ENCODE data around the gene RPL36.
A peak's percentile ranks its signal among the peaks of the same experiment; 100 is the strongest.
"Not testable (repeated sequence)": the region's sequence is repeated elsewhere in the genome, so short reads cannot be mapped to it uniquely, and the experiment has no call there.

RPL36 gene

DNA sequence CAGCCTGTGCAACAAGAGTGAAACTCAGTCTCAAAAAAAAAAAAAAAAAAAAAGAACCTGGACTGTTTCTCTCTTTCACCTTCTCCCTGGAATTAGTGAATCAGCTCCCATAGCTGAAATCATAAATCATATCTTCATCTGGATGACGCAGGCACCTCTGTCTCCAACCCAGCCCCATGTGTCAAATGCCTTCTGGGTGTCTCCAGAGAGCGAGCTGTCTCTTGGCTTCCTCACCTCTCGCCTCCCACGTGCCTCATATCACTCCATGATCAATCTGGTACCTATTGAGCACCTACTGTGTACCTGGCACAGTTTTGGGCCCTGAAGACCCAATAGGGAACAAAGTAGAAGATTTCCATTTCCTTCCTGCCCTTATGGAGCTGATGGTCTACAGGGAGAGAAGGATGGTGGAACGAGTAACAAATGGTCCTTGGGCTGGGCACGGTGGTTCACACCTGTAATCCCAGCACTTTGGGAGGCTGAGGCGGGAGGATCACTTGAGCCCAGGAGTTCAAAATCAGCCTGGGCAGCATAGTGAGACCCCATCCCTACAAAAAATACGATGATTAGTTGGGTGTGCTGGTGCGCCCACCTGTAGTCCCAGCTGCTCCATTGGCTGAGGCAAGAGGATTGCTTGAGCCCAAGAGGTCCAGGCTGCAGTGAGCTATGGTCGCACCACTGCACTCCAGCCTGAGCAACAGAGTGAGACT, 6.8 kb upstream of the RPL36 start:
- Histone ChIP-seq H3K27ac (ENCODE audit: low read length) (no peak overlapping the region), H3K36me3 (ENCODE audit: control insufficient read depth, low read depth, low read length) (no peaks in the 10 kb centered on the region), H3K4me1 (ENCODE audit: control insufficient read depth, low read depth, low read length) (no peaks in the 10 kb centered on the region), H3K27me3 (ENCODE audit: control insufficient read depth, insufficient read depth, low read length) (no peaks in the 10 kb centered on the region), H3K9ac (ENCODE audit: low read length) (no peak overlapping the region), H3K4me3 (ENCODE audit: low read length) (no peak overlapping the region), H3K9me3 (ENCODE audit: control insufficient read depth, low read depth, low read length) (no peaks in the 10 kb centered on the region)

DNA sequence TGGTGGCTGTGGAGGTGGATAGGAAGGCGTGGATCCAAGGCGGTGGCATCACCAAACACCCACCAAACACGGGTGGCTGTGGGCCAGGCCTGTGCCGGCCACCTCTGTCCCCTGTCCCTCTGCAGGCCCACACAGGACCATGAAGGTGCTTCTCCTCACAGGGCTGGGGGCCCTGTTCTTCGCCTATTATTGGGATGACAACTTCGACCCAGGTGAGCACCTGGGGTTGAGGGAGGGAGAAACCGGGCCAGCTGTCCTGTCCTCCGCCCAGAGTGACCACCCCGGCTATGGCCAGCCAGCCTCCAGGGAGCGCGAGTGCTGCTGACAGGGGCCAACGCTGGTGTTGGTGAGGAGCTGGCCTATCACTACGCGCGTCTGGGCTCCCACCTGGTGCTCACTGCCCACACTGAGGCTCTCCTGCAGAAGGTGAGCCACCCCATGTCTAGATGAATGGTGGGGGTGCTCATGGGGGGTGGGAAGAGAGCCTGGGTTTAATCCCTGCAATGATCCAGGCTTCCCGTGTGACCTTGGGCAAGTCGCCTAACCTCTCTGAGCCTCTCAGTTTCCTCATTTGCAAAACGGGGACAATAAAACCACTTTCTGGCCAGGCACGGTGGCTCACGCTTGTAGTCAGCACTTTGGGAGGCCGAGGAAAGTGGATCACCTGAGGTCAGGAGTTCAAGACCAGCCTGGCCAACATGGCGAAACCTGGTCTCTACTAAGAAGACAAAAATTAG, 5.2 kb upstream of the RPL36 start:
- H3K9me3 ChIP-seq (ENCODE audit: control insufficient read depth, low read depth, low read length), result no peaks in the 10 kb centered on the region
- no peak overlapping the region for H3K27ac ChIP-seq (ENCODE audit: low read length)
- H3K4me1 ChIP-seq (ENCODE audit: control insufficient read depth, low read depth, low read length), result no peaks in the 10 kb centered on the region
- H3K36me3 ChIP-seq (ENCODE audit: control insufficient read depth, low read depth, low read length), result no peaks in the 10 kb centered on the region
- H3K9ac ChIP-seq (ENCODE audit: low read length), result no peak overlapping the region
- H3K27me3 ChIP-seq (ENCODE audit: control insufficient read depth, insufficient read depth, low read length), result no peaks in the 10 kb centered on the region
- H3K4me3 ChIP-seq (ENCODE audit: low read length), result no peak overlapping the region

DNA sequence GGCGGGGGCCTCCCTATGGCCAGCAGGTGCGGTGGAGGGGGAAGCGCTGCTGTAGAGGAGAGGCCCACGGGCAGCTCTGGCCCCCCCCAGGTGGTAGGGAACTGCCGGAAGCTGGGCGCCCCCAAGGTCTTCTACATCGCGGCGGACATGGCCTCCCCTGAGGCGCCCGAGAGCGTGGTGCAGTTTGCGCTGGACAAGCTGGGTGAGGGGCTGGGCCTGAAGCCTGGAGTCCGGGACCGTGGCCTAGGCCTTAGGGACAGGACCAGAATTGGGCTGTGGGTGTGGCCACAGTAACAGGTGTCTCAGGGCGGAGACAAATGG, 3.8 kb upstream of the RPL36 start:
- Histone ChIP-seq H3K4me1 (ENCODE audit: control insufficient read depth, low read depth, low read length) (no peaks in the 10 kb centered on the region), H3K4me3 (ENCODE audit: low read length) (peak overlapping the region; percentile 53), H3K9me3 (ENCODE audit: control insufficient read depth, low read depth, low read length) (no peaks in the 10 kb centered on the region), H3K36me3 (ENCODE audit: control insufficient read depth, low read depth, low read length) (no peaks in the 10 kb centered on the region), H3K27me3 (ENCODE audit: control insufficient read depth, insufficient read depth, low read length) (no peaks in the 10 kb centered on the region), H3K27ac (ENCODE audit: low read length) (no peak overlapping the region), H3K9ac (ENCODE audit: low read length) (no peak overlapping the region)

DNA sequence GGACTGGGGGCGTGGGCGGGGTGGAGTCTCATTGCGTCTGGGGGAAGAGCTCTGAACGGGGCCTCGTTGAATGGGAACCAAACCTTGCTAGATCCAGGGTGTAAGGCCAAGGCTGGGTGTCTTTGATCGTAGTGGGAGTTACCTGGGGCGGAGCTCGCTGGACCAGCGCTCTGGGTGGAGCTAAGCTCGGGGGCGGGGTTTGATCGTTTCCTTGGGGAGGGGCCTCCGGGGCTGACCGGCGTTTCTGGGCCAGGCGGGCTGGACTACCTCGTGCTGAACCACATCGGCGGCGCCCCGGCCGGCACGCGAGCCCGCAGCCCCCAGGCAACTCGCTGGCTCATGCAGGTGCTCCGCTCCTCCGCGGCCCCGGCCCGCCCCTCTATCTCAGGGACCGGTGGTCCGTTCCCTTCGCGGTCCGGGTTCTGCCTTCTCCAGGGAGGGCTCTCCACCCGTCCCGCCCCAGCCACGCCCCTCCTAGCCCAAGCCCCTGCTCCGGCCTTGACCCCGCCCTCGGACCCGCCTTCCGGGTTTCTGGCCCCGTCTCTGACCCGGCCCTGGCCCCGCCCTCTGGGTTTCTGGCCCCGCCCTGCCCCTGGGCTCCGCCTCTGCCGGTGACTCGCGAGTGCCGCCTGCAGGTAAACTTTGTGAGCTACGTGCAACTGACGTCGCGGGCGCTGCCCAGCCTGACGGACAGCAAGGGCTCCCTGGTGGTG, 3.3 kb upstream of the RPL36 start:
- Histone ChIP-seq H3K36me3 (ENCODE audit: control insufficient read depth, low read depth, low read length) (peaks cover 3% of the 10 kb centered on the region), H3K9me3 (ENCODE audit: control insufficient read depth, low read depth, low read length) (no peaks in the 10 kb centered on the region), H3K27me3 (ENCODE audit: control insufficient read depth, insufficient read depth, low read length) (no peaks in the 10 kb centered on the region), H3K4me3 (ENCODE audit: low read length) (peak overlapping the region; percentile 53), H3K9ac (ENCODE audit: low read length) (no peak overlapping the region), H3K4me1 (ENCODE audit: control insufficient read depth, low read depth, low read length) (no peaks in the 10 kb centered on the region), H3K27ac (ENCODE audit: low read length) (no peak overlapping the region)

DNA sequence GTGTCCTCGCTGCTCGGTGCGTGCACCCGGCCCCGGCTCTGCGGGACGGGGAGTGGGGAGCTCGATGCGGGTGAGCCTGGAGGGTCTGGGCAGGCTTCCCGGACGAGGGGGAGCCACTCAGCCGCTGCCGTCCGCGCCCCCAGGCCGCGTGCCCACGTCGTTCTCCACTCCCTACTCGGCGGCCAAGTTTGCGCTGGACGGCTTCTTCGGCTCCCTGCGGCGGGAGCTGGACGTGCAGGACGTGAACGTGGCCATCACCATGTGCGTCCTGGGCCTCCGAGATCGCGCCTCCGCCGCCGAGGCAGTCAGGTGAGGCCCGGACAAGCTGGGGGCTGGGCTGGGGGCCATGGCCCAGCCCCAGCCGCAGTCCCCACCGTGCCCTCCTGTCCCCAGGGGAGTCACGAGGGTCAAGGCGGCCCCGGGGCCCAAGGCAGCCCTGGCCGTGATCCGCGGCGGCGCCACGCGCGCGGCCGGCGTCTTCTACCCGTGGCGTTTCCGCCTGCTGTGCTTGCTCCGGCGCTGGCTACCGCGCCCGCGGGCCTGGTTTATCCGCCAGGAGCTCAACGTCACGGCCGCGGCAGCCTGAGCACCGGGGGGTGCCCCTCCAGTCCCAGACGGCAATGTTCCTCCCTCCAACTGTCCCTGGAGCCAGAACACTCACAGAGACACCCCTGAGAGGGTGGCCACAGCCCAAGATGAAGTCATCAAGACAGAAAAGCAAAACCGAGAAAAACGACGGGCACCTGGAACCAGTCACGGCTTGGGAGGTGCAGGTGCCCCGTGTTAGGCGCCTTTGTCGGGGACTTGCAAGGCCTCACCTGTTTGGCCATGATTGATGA, 2.5 kb upstream of the RPL36 start:
- no peaks in the 10 kb centered on the region for H3K9me3 ChIP-seq (ENCODE audit: control insufficient read depth, low read depth, low read length)
- no peaks in the 10 kb centered on the region for H3K4me1 ChIP-seq (ENCODE audit: control insufficient read depth, low read depth, low read length)
- H3K27ac ChIP-seq (ENCODE audit: low read length), result no peak overlapping the region
- no peak overlapping the region for H3K9ac ChIP-seq (ENCODE audit: low read length)
- H3K36me3 ChIP-seq (ENCODE audit: control insufficient read depth, low read depth, low read length), result peaks cover 11% of the 10 kb centered on the region
- peak overlapping the region; percentile 21 for H3K4me3 ChIP-seq (ENCODE audit: low read length)
- no peaks in the 10 kb centered on the region for H3K27me3 ChIP-seq (ENCODE audit: control insufficient read depth, insufficient read depth, low read length)

DNA sequence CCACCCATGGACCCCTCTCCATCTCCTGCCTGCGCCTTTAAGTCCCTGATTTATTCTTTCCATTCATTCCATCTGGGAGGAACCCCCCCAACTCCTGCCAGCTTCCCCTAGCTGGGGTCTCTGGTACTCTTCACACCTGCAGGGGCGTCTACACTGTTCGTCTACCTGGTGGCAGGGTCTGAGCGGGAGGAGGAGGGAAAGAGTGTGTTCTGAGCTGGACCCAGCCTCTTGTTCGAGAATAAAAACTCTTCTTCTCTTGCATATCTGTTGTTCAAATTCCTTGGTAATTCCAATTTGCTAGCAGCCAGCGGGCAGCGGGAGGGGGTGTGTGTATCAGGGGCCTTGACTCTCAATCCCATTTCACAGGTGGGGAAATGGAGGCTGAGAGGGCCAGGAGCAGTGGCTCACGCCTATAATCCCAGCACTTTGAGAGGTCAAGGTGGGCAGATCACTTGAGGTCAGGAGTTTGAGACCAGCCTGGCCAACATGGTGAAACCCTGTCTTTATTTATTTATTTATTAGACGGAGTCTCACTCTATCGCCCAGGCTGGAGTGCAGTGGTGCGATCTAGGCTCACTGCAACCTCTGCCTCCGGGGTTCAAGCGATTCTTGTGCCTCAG, 1.7 kb upstream of the RPL36 start:
- not testable (repeated sequence) for H3K4me1 ChIP-seq (ENCODE audit: control insufficient read depth, low read depth, low read length); H3K27ac ChIP-seq (ENCODE audit: low read length)
- H3K36me3 ChIP-seq (ENCODE audit: control insufficient read depth, low read depth, low read length), result peaks cover 18% of the 10 kb centered on the region

DNA sequence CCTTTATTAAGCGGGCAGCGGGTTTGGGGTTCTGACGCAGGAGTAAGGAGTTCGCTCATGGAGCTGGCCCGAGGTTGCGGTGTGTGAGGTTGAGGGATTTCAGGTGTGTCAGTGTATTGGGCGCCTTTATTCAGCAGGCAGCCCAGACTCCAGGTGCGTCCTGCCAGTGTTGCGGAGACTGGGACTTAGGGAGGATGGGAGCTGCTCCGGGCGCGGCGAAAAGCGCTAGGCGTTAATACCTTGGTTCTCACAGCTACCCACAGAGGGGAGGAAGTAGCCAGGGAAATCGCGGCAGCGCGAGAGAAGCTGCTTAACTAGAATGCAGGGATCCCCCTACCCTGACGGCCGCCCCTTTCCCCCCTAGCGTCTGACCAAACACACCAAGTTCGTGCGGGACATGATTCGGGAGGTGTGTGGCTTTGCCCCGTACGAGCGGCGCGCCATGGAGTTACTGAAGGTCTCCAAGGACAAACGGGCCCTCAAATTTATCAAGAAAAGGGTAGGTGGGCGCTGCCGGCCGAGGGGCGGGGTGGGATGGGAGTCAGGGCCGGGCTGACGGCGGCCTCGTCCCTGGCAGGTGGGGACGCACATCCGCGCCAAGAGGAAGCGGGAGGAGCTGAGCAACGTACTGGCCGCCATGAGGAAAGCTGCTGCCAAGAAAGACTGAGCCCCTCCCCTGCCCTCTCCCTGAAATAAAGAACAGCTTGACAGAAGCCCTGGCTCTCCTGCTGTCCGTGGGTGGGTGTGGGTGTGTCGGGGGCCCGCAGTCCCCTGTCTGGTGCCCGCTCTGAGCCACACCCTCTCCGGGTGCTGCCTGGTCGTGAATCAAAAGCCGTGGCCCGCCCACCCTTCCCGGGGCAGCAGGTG, 1.1 kb downstream of the RPL36 start:
- H3K4me1 ChIP-seq (ENCODE audit: control insufficient read depth, low read depth, low read length), result no peaks in the 10 kb centered on the region
- H3K27ac ChIP-seq (ENCODE audit: low read length), result peak overlapping the region; percentile 92
- peak overlapping the region; percentile 89 for H3K4me3 ChIP-seq (ENCODE audit: low read length)
- no peaks in the 10 kb centered on the region for H3K9me3 ChIP-seq (ENCODE audit: control insufficient read depth, low read depth, low read length)
- peaks cover 40% of the 10 kb centered on the region for H3K36me3 ChIP-seq (ENCODE audit: control insufficient read depth, low read depth, low read length)
- no peaks in the 10 kb centered on the region for H3K27me3 ChIP-seq (ENCODE audit: control insufficient read depth, insufficient read depth, low read length)
- H3K9ac ChIP-seq (ENCODE audit: low read length), result peak overlapping the region; percentile 96

More for the DNA sequence above, 1.7 kb upstream of the RPL36 start:
- not testable (repeated sequence) for H3K9ac ChIP-seq (ENCODE audit: low read length); H3K27me3 ChIP-seq (ENCODE audit: control insufficient read depth, insufficient read depth, low read length); H3K4me3 ChIP-seq (ENCODE audit: low read length); H3K9me3 ChIP-seq (ENCODE audit: control insufficient read depth, low read depth, low read length)

DNA sequence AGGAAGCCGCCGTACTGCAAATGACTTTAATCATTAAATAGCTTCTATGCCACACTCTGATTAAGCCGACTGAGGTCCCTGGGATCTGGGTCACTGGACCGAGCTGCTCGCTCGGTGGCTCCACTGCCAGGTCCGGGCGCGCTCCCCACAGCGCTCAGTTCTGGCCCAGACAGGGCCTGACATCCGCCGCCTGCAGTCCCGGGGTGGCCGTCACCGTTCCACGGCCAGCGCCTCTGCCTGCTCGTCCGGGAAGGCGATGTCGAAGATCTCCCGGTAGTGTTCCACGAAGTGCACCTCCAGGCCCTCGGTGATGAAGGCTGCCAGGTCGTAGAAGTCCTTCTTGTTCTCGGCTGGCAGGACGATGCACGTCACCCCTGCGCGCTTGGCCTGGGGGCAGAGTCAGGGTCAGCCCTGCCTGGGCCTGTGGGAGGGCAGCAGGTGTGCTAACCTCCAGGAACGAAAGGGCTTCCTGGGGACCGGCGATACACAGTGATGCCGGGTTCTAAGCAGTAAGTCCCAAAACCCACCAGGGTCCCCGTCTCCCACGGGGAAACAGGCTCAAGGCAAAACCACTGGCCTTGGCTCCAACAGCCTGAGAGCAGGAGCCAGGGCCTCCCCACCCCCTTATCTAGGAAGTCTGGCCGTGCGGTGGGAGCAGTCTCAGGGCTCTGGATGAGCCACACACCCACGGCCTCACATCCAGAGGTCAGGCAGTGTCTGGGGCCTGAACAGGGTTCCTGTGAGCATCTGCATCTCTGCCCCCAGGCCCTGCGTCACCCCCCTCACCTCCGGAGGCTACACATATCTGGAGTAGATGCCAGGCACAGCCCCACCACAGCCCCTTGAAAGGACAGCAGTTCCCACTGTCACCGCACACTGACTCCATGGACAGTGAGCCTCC, 2.0 kb downstream of the RPL36 start:
- no peaks in the 10 kb centered on the region for H3K9me3 ChIP-seq (ENCODE audit: control insufficient read depth, low read depth, low read length)
- no peaks in the 10 kb centered on the region for H3K4me1 ChIP-seq (ENCODE audit: control insufficient read depth, low read depth, low read length)
- no peak overlapping the region for H3K9ac ChIP-seq (ENCODE audit: low read length)
- H3K4me3 ChIP-seq (ENCODE audit: low read length), result peak overlapping the region; percentile 89
- no peaks in the 10 kb centered on the region for H3K27me3 ChIP-seq (ENCODE audit: control insufficient read depth, insufficient read depth, low read length)
- H3K36me3 ChIP-seq (ENCODE audit: control insufficient read depth, low read depth, low read length), result peaks cover 47% of the 10 kb centered on the region
- H3K27ac ChIP-seq (ENCODE audit: low read length), result no peak overlapping the region

DNA sequence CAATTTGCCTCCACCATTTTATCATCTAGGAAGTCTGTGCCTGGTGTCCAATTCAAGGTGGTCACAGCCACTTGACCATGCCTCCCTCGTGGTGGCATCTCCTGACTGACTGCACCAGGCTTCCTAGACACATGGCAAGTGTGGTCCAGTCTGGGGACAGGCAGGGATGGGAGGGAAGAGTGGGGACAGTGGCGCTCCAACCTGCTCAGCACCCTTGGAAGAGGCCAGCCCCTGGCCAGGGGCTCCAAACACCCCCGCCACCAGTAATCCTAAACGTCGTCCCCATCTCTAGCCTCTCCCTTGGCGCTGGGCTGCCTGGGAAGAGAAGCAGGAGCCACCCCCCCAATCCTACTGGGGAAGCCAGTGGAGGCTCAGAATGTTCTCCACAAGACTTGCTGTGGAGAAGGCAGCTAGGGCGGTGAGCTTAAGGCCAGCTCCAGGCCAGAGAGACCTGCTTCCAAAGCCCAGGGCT, 2.7 kb downstream of the RPL36 start:
- Histone ChIP-seq H3K9me3 (ENCODE audit: control insufficient read depth, low read depth, low read length) (no peaks in the 10 kb centered on the region), H3K27ac (ENCODE audit: low read length) (no peak overlapping the region), H3K9ac (ENCODE audit: low read length) (no peak overlapping the region), H3K36me3 (ENCODE audit: control insufficient read depth, low read depth, low read length) (peaks cover 48% of the 10 kb centered on the region), H3K4me1 (ENCODE audit: control insufficient read depth, low read depth, low read length) (no peaks in the 10 kb centered on the region), H3K27me3 (ENCODE audit: control insufficient read depth, insufficient read depth, low read length) (no peaks in the 10 kb centered on the region), H3K4me3 (ENCODE audit: low read length) (no peak overlapping the region)

All from iPS-18a (cell line).